Hepatocyte (in vitro differentiated cells): Measurements from ENCODE around the gene PARP12.

Experiments
- EZH2 ChIP-seq: fragments of 200-600 bp; sonication (generic); IDR thresholded peaks from 2 replicates; pipeline ENCODE4 v1.6.1; 2016; ENCODE audit warnings: antibody characterized with exemption, mild to moderate bottlenecking, borderline replicate concordance
- TF ChIP-seq, protein P1 (sequence below): fragments of 200-600 bp; sonication (generic); IDR thresholded peaks from 2 replicates; pipeline ENCODE4 v1.5.1; 2016; ENCODE audit warnings: antibody characterized with exemption, mild to moderate bottlenecking; ENCODE audit not compliant: poor library complexity

DNA sequence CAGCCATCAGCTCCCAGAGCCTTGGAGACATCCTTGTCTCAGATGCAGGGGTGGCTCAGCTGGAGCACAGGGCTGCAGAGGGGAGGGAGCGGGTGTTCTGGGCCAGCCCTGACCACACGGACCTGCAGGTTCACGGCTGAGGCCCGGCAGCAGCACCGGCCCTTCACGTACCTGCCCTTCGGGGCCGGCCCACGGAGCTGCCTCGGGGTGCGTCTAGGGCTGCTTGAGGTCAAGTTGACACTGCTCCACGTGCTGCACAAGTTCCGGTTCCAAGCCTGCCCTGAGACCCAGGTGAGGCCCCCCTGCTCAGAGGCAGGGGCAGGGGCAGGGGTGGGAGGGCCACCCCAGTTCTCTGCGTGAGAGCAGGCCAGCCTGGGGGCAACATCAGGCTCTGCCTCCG lies 45.2 kb downstream of the PARP12 start:
- TF ChIP-seq EZH2 = no peak
- TF ChIP-seq, protein P1, sequence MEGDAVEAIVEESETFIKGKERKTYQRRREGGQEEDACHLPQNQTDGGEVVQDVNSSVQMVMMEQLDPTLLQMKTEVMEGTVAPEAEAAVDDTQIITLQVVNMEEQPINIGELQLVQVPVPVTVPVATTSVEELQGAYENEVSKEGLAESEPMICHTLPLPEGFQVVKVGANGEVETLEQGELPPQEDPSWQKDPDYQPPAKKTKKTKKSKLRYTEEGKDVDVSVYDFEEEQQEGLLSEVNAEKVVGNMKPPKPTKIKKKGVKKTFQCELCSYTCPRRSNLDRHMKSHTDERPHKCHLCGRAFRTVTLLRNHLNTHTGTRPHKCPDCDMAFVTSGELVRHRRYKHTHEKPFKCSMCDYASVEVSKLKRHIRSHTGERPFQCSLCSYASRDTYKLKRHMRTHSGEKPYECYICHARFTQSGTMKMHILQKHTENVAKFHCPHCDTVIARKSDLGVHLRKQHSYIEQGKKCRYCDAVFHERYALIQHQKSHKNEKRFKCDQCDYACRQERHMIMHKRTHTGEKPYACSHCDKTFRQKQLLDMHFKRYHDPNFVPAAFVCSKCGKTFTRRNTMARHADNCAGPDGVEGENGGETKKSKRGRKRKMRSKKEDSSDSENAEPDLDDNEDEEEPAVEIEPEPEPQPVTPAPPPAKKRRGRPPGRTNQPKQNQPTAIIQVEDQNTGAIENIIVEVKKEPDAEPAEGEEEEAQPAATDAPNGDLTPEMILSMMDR = no peak
